ENCODE data around the gene EVPL.

EVPL gene

GRCh38 chr17:76056882-76057281 lies 29.8 kb upstream of the EVPL start:
- H3K9me3 ChIP-seq (ENCODE audit: control insufficient read depth, low read length), result no peaks in the 10 kb centered on the region
- H3K27ac ChIP-seq (ENCODE audit: low read depth, low read length, severe bottlenecking), result no peak overlapping the region
- no peak overlapping the region for H3K4me3 ChIP-seq (ENCODE audit: extremely low read depth, insufficient read depth, low read length, poor library complexity, severe bottlenecking)
- peaks cover 84% of the 10 kb centered on the region for H3K36me3 ChIP-seq (ENCODE audit: control insufficient read depth, insufficient read depth, low read length)
- WGBS, 2 experiments (ENCODE audit: insufficient coverage in 2 of 2), result 100% methylated on average over 1 to 2 of the region's 3 CpGs
- peaks cover 8% of the 10 kb centered on the region for H3K4me1 ChIP-seq (ENCODE audit: control insufficient read depth, insufficient read depth, low read length, poor library complexity, severe bottlenecking)

- WGBS, 2 experiments (ENCODE audit: insufficient coverage in 2 of 2), result 100% methylated on average over 3 of the region's 4 CpGs
- H3K4me3 ChIP-seq (ENCODE audit: extremely low read depth, insufficient read depth, low read length, poor library complexity, severe bottlenecking), result no peak overlapping the region
- H3K9me3 ChIP-seq (ENCODE audit: control insufficient read depth, low read length), result no peaks in the 10 kb centered on the region
- H3K27ac ChIP-seq (ENCODE audit: low read depth, low read length, severe bottlenecking), result no peak overlapping the region
- H3K36me3 ChIP-seq (ENCODE audit: control insufficient read depth, insufficient read depth, low read length), result peaks cover 83% of the 10 kb centered on the region
- peaks cover 8% of the 10 kb centered on the region for H3K4me1 ChIP-seq (ENCODE audit: control insufficient read depth, insufficient read depth, low read length, poor library complexity, severe bottlenecking)
These were observed 27.0 kb upstream of the EVPL start for GRCh38 chr17:76054112-76054476.

- peaks cover 12% of the 10 kb centered on the region for H3K4me1 ChIP-seq (ENCODE audit: control insufficient read depth, insufficient read depth, low read length, poor library complexity, severe bottlenecking)
- WGBS, 2 experiments (ENCODE audit: insufficient coverage in 2 of 2), result 94% methylated on average over 12 to 14 of the region's 17 CpGs
- no peak overlapping the region for H3K27ac ChIP-seq (ENCODE audit: low read depth, low read length, severe bottlenecking)
- H3K4me3 ChIP-seq (ENCODE audit: extremely low read depth, insufficient read depth, low read length, poor library complexity, severe bottlenecking), result no peak overlapping the region
- H3K36me3 ChIP-seq (ENCODE audit: control insufficient read depth, insufficient read depth, low read length), result peaks cover 83% of the 10 kb centered on the region
- no peaks in the 10 kb centered on the region for H3K9me3 ChIP-seq (ENCODE audit: control insufficient read depth, low read length)
These were observed 26.4 kb upstream of the EVPL start for GRCh38 chr17:76053246-76054111.

- no peak overlapping the region for H3K27ac ChIP-seq (ENCODE audit: low read depth, low read length, severe bottlenecking)
- no peak overlapping the region for H3K4me3 ChIP-seq (ENCODE audit: extremely low read depth, insufficient read depth, low read length, poor library complexity, severe bottlenecking)
- peaks cover 12% of the 10 kb centered on the region for H3K4me1 ChIP-seq (ENCODE audit: control insufficient read depth, insufficient read depth, low read length, poor library complexity, severe bottlenecking)
- peaks cover 82% of the 10 kb centered on the region for H3K36me3 ChIP-seq (ENCODE audit: control insufficient read depth, insufficient read depth, low read length)
- H3K9me3 ChIP-seq (ENCODE audit: control insufficient read depth, low read length), result no peaks in the 10 kb centered on the region
- WGBS, 2 experiments (ENCODE audit: insufficient coverage in 2 of 2), result 89 to 100% methylated on average over 2 to 5 of the region's 6 CpGs
These were observed 24.5 kb upstream of the EVPL start for GRCh38 chr17:76051561-76051960.

- no peaks in the 10 kb centered on the region for H3K9me3 ChIP-seq (ENCODE audit: control insufficient read depth, low read length)
- H3K36me3 ChIP-seq (ENCODE audit: control insufficient read depth, insufficient read depth, low read length), result peaks cover 82% of the 10 kb centered on the region
- no peak overlapping the region for H3K4me3 ChIP-seq (ENCODE audit: extremely low read depth, insufficient read depth, low read length, poor library complexity, severe bottlenecking)
- H3K4me1 ChIP-seq (ENCODE audit: control insufficient read depth, insufficient read depth, low read length, poor library complexity, severe bottlenecking), result peaks cover 12% of the 10 kb centered on the region
- no peak overlapping the region for H3K27ac ChIP-seq (ENCODE audit: low read depth, low read length, severe bottlenecking)
- WGBS, 2 experiments (ENCODE audit: insufficient coverage in 2 of 2), result 97 to 99% methylated on average over 6 to 7 of the region's 11 CpGs
These were observed 23.7 kb upstream of the EVPL start for GRCh38 chr17:76050538-76051467.

- Histone ChIP-seq H3K9me3 (ENCODE audit: control insufficient read depth, low read length) (no peaks in the 10 kb centered on the region), H3K36me3 (ENCODE audit: control insufficient read depth, insufficient read depth, low read length) (peaks cover 85% of the 10 kb centered on the region), H3K4me1 (ENCODE audit: control insufficient read depth, insufficient read depth, low read length, poor library complexity, severe bottlenecking) (peaks cover 12% of the 10 kb centered on the region), H3K27ac (ENCODE audit: low read depth, low read length, severe bottlenecking) (no peak overlapping the region), H3K4me3 (ENCODE audit: extremely low read depth, insufficient read depth, low read length, poor library complexity, severe bottlenecking) (no peak overlapping the region)
- WGBS, 2 experiments (ENCODE audit: insufficient coverage in 2 of 2), result 97% methylated on average over 13 to 15 of the region's 15 CpGs
These were observed 22.9 kb upstream of the EVPL start for GRCh38 chr17:76049836-76050537.

GRCh38 chr17:76049239-76049638 lies 22.1 kb upstream of the EVPL start:
- no peaks in the 10 kb centered on the region for H3K9me3 ChIP-seq (ENCODE audit: control insufficient read depth, low read length)

GRCh38 chr17:76048711-76049110 lies 21.6 kb upstream of the EVPL start:
- no peak overlapping the region for H3K4me3 ChIP-seq (ENCODE audit: extremely low read depth, insufficient read depth, low read length, poor library complexity, severe bottlenecking)
- peaks cover 91% of the 10 kb centered on the region for H3K36me3 ChIP-seq (ENCODE audit: control insufficient read depth, insufficient read depth, low read length)
- H3K27ac ChIP-seq (ENCODE audit: low read depth, low read length, severe bottlenecking), result no peak overlapping the region
- WGBS, 2 experiments (ENCODE audit: insufficient coverage in 2 of 2), result 90 to 98% methylated on average over 4 to 8 of the region's 9 CpGs
- H3K9me3 ChIP-seq (ENCODE audit: control insufficient read depth, low read length), result no peaks in the 10 kb centered on the region
- H3K4me1 ChIP-seq (ENCODE audit: control insufficient read depth, insufficient read depth, low read length, poor library complexity, severe bottlenecking), result peaks cover 6% of the 10 kb centered on the region

More at GRCh38 chr17:76049239-76049638, 22.1 kb upstream of the EVPL start:
- 94 to 96% methylated on average over 2 of the region's 3 CpGs for WGBS, 2 experiments (ENCODE audit: insufficient coverage in 2 of 2)
- peaks cover 11% of the 10 kb centered on the region for H3K4me1 ChIP-seq (ENCODE audit: control insufficient read depth, insufficient read depth, low read length, poor library complexity, severe bottlenecking)
- no peak overlapping the region for H3K27ac ChIP-seq (ENCODE audit: low read depth, low read length, severe bottlenecking)
- H3K4me3 ChIP-seq (ENCODE audit: extremely low read depth, insufficient read depth, low read length, poor library complexity, severe bottlenecking), result no peak overlapping the region
- peaks cover 85% of the 10 kb centered on the region for H3K36me3 ChIP-seq (ENCODE audit: control insufficient read depth, insufficient read depth, low read length)

- Histone ChIP-seq H3K9me3 (ENCODE audit: control insufficient read depth, low read length) (no peaks in the 10 kb centered on the region), H3K36me3 (ENCODE audit: control insufficient read depth, insufficient read depth, low read length) (peaks cover 95% of the 10 kb centered on the region), H3K4me3 (ENCODE audit: extremely low read depth, insufficient read depth, low read length, poor library complexity, severe bottlenecking) (no peak overlapping the region), H3K27ac (ENCODE audit: low read depth, low read length, severe bottlenecking) (no peak overlapping the region), H3K4me1 (ENCODE audit: control insufficient read depth, insufficient read depth, low read length, poor library complexity, severe bottlenecking) (peaks cover 4% of the 10 kb centered on the region)
- 95 to 96% methylated on average over 9 of the region's 9 CpGs for WGBS, 2 experiments (ENCODE audit: insufficient coverage in 2 of 2)
These were observed 21.0 kb upstream of the EVPL start for GRCh38 chr17:76048025-76048605.

GRCh38 chr17:76046064-76046463 lies 19.0 kb upstream of the EVPL start:
- H3K36me3 ChIP-seq (ENCODE audit: control insufficient read depth, insufficient read depth, low read length), result peaks cover 98% of the 10 kb centered on the region
- 92 to 98% methylated on average over 7 to 8 of the region's 8 CpGs for WGBS, 2 experiments (ENCODE audit: insufficient coverage in 2 of 2)

More at GRCh38 chr17:76046064-76046463, 19.0 kb upstream of the EVPL start:
- Histone ChIP-seq H3K9me3 (ENCODE audit: control insufficient read depth, low read length) (no peaks in the 10 kb centered on the region), H3K4me1 (ENCODE audit: control insufficient read depth, insufficient read depth, low read length, poor library complexity, severe bottlenecking) (peaks cover 4% of the 10 kb centered on the region), H3K27ac (ENCODE audit: low read depth, low read length, severe bottlenecking) (no peak overlapping the region), H3K4me3 (ENCODE audit: extremely low read depth, insufficient read depth, low read length, poor library complexity, severe bottlenecking) (no peak overlapping the region)

Data from mesodermal cell (in vitro differentiated cells).